Measurements from ENCODE around the gene SLC9A1.

DNA sequence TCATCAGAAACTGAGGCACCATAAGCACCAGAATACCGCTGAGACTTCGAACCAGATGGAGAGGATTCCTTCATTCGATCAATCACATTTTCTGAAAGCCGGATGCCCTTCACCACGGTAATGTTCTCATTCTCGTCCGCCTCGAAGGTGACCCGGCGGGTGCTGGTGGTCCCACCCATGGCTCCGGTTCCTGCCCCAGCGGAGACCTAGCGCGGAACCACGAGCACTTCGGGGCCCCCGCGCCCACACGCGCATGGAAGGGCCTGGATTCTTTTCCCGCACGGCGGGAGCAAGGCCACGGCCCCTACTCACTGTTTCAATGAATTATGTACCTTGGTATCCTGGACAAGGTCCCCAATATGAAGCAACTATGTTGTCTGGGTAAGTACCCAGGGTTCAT is 46.4 kb upstream of the SLC9A1 start:
- TF ChIP-seq, protein P1, sequence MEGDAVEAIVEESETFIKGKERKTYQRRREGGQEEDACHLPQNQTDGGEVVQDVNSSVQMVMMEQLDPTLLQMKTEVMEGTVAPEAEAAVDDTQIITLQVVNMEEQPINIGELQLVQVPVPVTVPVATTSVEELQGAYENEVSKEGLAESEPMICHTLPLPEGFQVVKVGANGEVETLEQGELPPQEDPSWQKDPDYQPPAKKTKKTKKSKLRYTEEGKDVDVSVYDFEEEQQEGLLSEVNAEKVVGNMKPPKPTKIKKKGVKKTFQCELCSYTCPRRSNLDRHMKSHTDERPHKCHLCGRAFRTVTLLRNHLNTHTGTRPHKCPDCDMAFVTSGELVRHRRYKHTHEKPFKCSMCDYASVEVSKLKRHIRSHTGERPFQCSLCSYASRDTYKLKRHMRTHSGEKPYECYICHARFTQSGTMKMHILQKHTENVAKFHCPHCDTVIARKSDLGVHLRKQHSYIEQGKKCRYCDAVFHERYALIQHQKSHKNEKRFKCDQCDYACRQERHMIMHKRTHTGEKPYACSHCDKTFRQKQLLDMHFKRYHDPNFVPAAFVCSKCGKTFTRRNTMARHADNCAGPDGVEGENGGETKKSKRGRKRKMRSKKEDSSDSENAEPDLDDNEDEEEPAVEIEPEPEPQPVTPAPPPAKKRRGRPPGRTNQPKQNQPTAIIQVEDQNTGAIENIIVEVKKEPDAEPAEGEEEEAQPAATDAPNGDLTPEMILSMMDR (IDR thresholded peaks at IDR 0.05): no peak
- TF ChIP-seq POLR2AphosphoS5 (IDR thresholded peaks at IDR 0.05) (no peak), POLR2A (IDR thresholded peaks at IDR 0.05) (no peak)

Data from breast epithelium (tissue), 3 donors.